ENCODE results near the gene PI3.

The PI3 gene

GRCh38 chr20:45163083-45163803 lies 11.5 kb upstream of the PI3 start:
- no peak for DNase-seq (ENCODE audit: insufficient read length, low spot score)
- no peak for TF ChIP-seq POLR2A (IDR thresholded peaks at IDR 0.05; ENCODE audit: low read depth, low read length)
- no peak for FAIRE-seq

GRCh38 chr20:45164906-45165305 lies 9.8 kb upstream of the PI3 start:
- no peak for TF ChIP-seq POLR2A (IDR thresholded peaks at IDR 0.05; ENCODE audit: low read depth, low read length)
- FAIRE-seq (no peak), DNase-seq (ENCODE audit: insufficient read length, low spot score) (no peak)

- FAIRE-seq (no peak), DNase-seq (ENCODE audit: insufficient read length, low spot score) (no peak)
- TF ChIP-seq POLR2A (IDR thresholded peaks at IDR 0.05; ENCODE audit: low read depth, low read length) = no peak
Measured at GRCh38 chr20:45173522-45173921, 1.2 kb upstream of the PI3 start.

GRCh38 chr20:45176526-45177267 lies 2.0 kb downstream of the PI3 start:
- DNase-seq (ENCODE audit: insufficient read length, low spot score) (no peak), FAIRE-seq (no peak)
- no peak for TF ChIP-seq POLR2A (IDR thresholded peaks at IDR 0.05; ENCODE audit: low read depth, low read length)

- no peak for TF ChIP-seq POLR2A (IDR thresholded peaks at IDR 0.05; ENCODE audit: low read depth, low read length)
Measured at GRCh38 chr20:45179166-45179565, 4.5 kb downstream of the PI3 start.

GRCh38 chr20:45181639-45182038 lies 6.9 kb downstream of the PI3 start:
- TF ChIP-seq POLR2A (IDR thresholded peaks at IDR 0.05; ENCODE audit: low read depth, low read length) = no peak
- DNase-seq (ENCODE audit: insufficient read length, low spot score) = no peak
- no peak for FAIRE-seq

More at GRCh38 chr20:45179166-45179565, 4.5 kb downstream of the PI3 start:
- DNase-seq (ENCODE audit: insufficient read length, low spot score) = no peak
- no peak for FAIRE-seq

- no peak for FAIRE-seq
- no peak for DNase-seq (ENCODE audit: insufficient read length, low spot score)
- no peak for TF ChIP-seq POLR2A (IDR thresholded peaks at IDR 0.05; ENCODE audit: low read depth, low read length)
Measured at GRCh38 chr20:45183084-45183483, 8.4 kb downstream of the PI3 start.

GRCh38 chr20:45187693-45188092 lies 13.0 kb downstream of the PI3 start:
- FAIRE-seq (no peak), DNase-seq (ENCODE audit: insufficient read length, low spot score) (no peak)
- no peak for TF ChIP-seq POLR2A (IDR thresholded peaks at IDR 0.05; ENCODE audit: low read depth, low read length)

GRCh38 chr20:45189067-45189609 lies 14.4 kb downstream of the PI3 start:
- no peak for TF ChIP-seq POLR2A (IDR thresholded peaks at IDR 0.05; ENCODE audit: low read depth, low read length)
- no peak for FAIRE-seq

GRCh38 chr20:45189861-45190260 lies 15.2 kb downstream of the PI3 start:
- FAIRE-seq (no peak), DNase-seq (ENCODE audit: insufficient read length, low spot score) (no peak)
- TF ChIP-seq POLR2A (IDR thresholded peaks at IDR 0.05; ENCODE audit: low read depth, low read length) = no peak

More at GRCh38 chr20:45189067-45189609, 14.4 kb downstream of the PI3 start:
- DNase-seq (ENCODE audit: insufficient read length, low spot score) = no peak

GRCh38 chr20:45191926-45192325 lies 17.2 kb downstream of the PI3 start:
- TF ChIP-seq POLR2A (IDR thresholded peaks at IDR 0.05; ENCODE audit: low read depth, low read length) = no peak

GRCh38 chr20:45193331-45193730 lies 18.6 kb downstream of the PI3 start:
- TF ChIP-seq POLR2A (IDR thresholded peaks at IDR 0.05; ENCODE audit: low read depth, low read length) = no peak
- DNase-seq (ENCODE audit: insufficient read length, low spot score) (no peak), FAIRE-seq (no peak)

More at GRCh38 chr20:45191926-45192325, 17.2 kb downstream of the PI3 start:
- FAIRE-seq (no peak), DNase-seq (ENCODE audit: insufficient read length, low spot score) (no peak)

- DNase-seq (ENCODE audit: insufficient read length, low spot score) = no peak
- no peak for TF ChIP-seq POLR2A (IDR thresholded peaks at IDR 0.05; ENCODE audit: low read depth, low read length)
- FAIRE-seq = no peak
Measured at GRCh38 chr20:45206725-45207124, 32.0 kb downstream of the PI3 start, which contains the start of gene SEMG1. TSS of gene SEMG1 (plus strand) at chr20:45207033. CDS start at chr20:45207054, 21 bp downstream.

- no peak for DNase-seq (ENCODE audit: insufficient read length, low spot score)
- no peak for FAIRE-seq
Measured at GRCh38 chr20:45209924-45210323, 35.2 kb downstream of the PI3 start.

More at GRCh38 chr20:45209924-45210323, 35.2 kb downstream of the PI3 start:
- no peak for TF ChIP-seq POLR2A (IDR thresholded peaks at IDR 0.05; ENCODE audit: low read depth, low read length)
